ENCODE data around the gene CHRM5.

The CHRM5 gene

DNA sequence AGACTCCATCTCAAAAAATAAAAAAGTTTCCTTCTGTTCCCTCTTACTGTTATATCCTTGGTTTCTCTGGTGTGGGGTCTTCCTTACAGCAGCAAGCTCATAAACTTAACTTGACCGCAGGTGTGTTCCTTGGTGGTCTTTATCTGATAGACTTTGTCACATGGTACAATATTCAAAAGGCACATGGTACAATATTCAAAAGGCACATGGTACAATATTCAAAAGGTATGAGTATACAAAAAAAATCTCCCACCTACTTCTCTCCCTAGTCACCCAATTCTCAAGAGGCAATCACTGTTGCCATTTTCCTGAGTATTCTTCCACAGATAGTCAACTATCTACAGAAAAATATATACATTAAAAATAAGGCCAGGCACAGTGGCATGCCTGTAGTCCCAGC is 138.1 kb downstream of the CHRM5 start:
- DNase-seq: no peak

DNA sequence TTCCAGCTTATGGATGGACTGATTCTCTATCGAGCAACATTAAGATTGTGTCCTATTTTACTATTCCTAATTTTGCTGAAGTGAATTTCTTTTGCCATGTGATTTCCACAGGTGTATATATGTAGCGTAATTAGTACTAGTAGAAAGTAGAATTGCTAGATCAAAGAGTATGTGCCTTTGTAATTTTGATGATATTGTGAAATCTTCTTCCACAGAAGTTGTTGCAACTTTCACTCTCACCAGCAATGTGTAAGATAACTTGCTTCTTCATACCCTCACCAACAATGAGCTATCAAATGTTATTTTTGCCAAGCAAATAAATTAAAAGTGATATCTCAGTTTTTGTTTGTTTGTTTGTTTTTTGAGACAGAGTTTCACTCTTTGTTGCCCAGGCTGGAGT is 139.0 kb downstream of the CHRM5 start:
- DNase-seq: no peak

DNA sequence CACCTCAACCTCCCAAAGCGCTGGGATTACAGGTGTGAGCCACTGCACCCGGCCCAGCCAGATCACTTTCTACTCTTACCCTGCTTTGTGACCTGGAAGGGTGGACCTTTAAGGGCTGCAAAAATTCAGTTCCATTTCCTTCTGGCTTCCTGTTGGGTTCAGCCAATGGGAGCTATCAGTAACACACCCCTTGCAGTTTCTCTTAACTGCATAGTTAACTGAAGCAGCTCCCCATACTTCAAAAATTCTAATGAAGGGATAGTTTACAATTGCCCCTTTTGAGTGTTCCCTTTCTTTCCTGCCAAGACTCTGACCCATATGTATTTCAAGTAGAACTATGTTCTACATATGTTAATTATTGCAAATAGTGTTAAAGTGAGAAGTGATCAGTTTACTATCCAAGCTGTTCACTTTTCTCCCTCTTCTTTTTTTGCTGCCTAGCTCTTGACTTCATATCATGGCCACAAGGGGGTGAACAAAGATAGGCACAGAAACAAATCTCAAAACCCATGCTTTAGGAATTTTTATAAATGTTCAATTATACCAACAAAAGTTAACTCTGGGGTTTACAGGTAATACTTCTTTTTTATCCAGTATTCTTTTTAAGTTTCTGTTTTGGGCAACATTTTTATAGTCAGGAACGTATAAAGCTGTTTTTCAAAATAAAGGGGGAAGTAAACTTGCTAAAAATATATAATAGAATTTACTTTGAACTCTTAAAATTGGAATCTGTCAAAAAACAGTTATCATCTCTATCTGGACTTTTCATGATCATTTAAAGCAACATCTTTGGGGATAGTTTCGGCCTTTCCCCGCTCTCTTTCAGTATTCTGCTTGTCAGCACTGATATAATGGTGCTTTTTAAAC is 141.7 kb downstream of the CHRM5 start:
- DNase-seq: peak; percentile 15

DNA sequence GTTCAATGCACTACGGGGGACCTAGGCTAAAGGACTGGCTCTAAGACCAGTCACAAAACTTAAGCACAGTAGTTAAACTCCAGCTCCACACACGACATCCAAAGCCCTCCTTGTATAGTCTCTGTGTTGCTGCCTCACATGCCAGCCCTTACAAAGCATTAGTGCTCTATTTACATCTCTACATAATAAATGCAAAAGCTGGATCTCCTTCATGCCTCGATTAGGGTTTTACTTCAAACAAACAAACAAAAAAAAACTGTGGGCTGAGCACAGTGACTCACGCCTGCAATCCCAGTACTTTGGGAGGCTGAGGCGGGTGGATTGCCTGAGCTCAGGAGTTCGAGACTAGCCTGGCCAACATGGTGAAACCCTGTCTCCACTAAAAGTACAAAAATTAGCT is 143.2 kb downstream of the CHRM5 start:
- no peak for DNase-seq

GRCh38 chr15:34114215-34114614 is 145.9 kb downstream of the CHRM5 start:
- no peak for DNase-seq

DNA sequence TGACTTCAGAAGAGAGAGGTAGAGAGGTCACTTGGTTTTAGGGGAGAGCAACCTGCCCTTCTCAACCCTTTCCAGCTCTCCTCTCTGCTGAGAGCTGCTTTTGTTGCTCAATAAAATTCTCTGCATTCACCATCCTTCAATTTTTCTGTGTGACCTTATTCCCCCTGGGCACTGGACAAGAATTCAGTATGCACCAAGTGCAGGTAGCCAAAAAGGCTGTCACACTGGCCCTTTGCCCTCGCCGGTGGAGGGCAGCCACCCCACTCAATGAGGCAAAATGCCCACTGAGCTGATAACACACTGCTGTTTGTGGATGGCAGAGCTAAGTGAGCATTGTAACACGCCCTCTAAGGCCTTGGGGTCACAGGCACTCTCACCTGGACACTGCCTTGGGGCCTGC is 146.4 kb downstream of the CHRM5 start:
- DNase-seq: no peak

GRCh38 chr15:34116620-34117019 is 148.3 kb downstream of the CHRM5 start:
- DNase-seq: no peak

Measured in stimulated activated CD4-positive, alpha-beta T cell treated with anti-CD3 and anti-CD28 coated beads, Interleukin-4, amount 100 ng/mL, for 24 hours (primary cell).